ENCODE measurements around the gene CDX1. TPM values are rescaled to one million over a fixed set of nuclear protein-coding genes. Genes with fewer than 3 reads are reported as not detected.
A peak's percentile ranks its signal among the peaks of the same experiment; 100 is the strongest.

CDX1 gene
- total and polyA plus RNA-seq, 3 experiments from 2014 or later: not detected

DNA sequence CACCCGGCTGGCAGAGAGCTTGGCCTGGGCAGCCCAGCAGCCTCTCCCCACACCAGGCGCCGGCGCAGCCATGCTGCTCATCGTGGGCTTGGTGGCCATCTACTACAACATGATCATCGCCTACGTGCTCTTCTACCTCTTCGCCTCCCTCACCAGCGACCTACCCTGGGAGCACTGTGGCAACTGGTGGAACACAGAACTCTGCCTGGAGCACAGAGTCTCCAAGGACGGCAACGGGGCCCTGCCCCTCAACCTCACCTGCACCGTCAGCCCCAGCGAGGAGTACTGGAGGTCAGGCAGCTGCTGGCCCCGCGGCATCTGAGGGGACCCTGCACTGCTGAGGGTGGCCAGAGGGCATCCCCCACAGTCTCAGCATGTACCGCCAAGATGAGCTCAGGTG, 30.4 kb downstream of the CDX1 start:
- CTCF ChIA-PET: no interaction called here
- no peak overlapping the region for H3K4me3 Mint-ChIP-seq

DNA sequence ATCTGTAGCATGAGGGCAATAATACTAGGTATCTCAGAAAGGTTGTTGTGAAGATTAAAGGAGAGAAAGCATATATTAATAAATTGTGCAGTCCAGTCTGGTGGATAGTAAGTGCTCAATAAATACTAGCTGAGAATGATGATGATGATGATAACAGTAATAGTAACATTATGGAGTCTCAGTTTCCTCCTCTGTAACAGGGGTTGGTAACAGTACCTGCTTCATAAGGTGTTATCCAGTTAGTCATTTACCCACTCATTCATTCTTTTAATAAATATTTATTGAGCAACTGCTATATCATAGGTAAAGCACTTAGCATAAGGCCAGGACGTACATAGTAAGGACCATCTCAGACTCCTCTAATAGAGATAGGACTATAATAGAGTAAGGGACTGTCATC, 30.9 kb downstream of the CDX1 start:
- CTCF ChIA-PET: no interaction called here
- H3K27ac Mint-ChIP-seq: no peak overlapping the region
- POLR2A ChIA-PET: interaction anchor here (0.6 kb wide), 1 partner anchor 12 kb away, joined by 3 read pairs; no protein-coding TSS in a partner anchor

More for the DNA sequence above, 30.4 kb downstream of the CDX1 start:
- H3K36me3 Mint-ChIP-seq: no peaks in the 10 kb centered on the region
- no peaks in the 10 kb centered on the region for H3K4me1 Mint-ChIP-seq
- Histone ChIP-seq H3K4me3 (ENCODE audit: low read length) (no peak overlapping the region), H3K9me3 (ENCODE audit: low read length) (no peaks in the 10 kb centered on the region), H3K27me3 (ENCODE audit: insufficient read depth, low read length, poor library complexity, severe bottlenecking) (no peaks in the 10 kb centered on the region), H3K36me3 (ENCODE audit: insufficient read depth, low read length) (no peaks in the 10 kb centered on the region), H3K27ac (ENCODE audit: low read depth, low read length) (no peak overlapping the region), H3K4me1 (ENCODE audit: insufficient read depth, low read length) (no peaks in the 10 kb centered on the region)
- peaks cover 0 to 4% (median 0%) of the 10 kb centered on the region in 5 donors for H3K9me3 Mint-ChIP-seq
- DNase-seq: no peak
- H3K27me3 Mint-ChIP-seq: peaks cover 14 to 43% of the 10 kb centered on the region in 2 donors
- H3K27ac Mint-ChIP-seq: no peak overlapping the region
- POLR2A ChIA-PET: interaction anchor here (0.6 kb wide), 1 partner anchor 13 kb away, joined by 3 read pairs; no protein-coding TSS in a partner anchor

DNA sequence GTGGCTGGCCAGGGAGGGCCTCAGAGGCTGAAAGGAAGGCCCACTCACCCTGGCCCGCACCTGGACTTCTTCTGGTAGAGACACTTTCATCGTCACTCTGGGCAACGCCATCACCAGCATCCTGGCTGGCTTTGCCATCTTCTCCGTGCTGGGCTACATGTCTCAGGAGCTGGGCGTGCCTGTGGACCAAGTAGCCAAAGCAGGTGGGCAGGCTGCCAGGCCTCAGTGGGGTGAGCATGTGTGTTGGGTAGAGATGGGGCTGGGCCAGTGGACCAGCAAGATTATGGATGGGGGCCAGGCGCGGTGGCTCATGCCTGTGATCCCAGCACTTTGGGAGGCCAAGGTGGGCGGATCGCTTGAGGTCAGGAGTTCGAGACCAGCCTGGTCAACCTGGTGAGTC, 35.9 kb downstream of the CDX1 start:
- H3K36me3 ChIP-seq (ENCODE audit: insufficient read depth, low read length): no peaks in the 10 kb centered on the region
- H3K4me1 ChIP-seq (ENCODE audit: insufficient read depth, low read length): no peaks in the 10 kb centered on the region
- Mint-ChIP-seq H3K36me3 (no peaks in the 10 kb centered on the region), H3K4me3 (no peak overlapping the region), H3K4me1 (peaks cover 0 to 5% (median 2%) of the 10 kb centered on the region in 3 donors), H3K27me3 (peaks cover 7 to 32% of the 10 kb centered on the region in 2 donors), H3K27ac (no peak overlapping the region), H3K9me3 (no peaks in the 10 kb centered on the region)
- POLR2A ChIA-PET: no interaction called here
- no peaks in the 10 kb centered on the region for H3K9me3 ChIP-seq (ENCODE audit: low read length)
- H3K4me3 ChIP-seq (ENCODE audit: low read length): no peak overlapping the region
- no peaks in the 10 kb centered on the region for H3K27me3 ChIP-seq (ENCODE audit: insufficient read depth, low read length, poor library complexity, severe bottlenecking)
- CTCF ChIA-PET: interaction anchor here (2.0 kb wide), 1 partner anchor 13 kb away, joined by 5 read pairs; no protein-coding TSS in a partner anchor
- no peak for DNase-seq
- H3K27ac ChIP-seq (ENCODE audit: low read depth, low read length): no peak overlapping the region

More for the DNA sequence above, 30.9 kb downstream of the CDX1 start:
- H3K27me3 ChIP-seq (ENCODE audit: insufficient read depth, low read length, poor library complexity, severe bottlenecking): no peaks in the 10 kb centered on the region
- H3K4me3 Mint-ChIP-seq: peak overlapping the region in 1 of 7 donors; percentile 16
- no peaks in the 10 kb centered on the region for H3K36me3 Mint-ChIP-seq
- no peak overlapping the region for H3K27ac ChIP-seq (ENCODE audit: low read depth, low read length)
- no peaks in the 10 kb centered on the region for H3K36me3 ChIP-seq (ENCODE audit: insufficient read depth, low read length)
- H3K4me3 ChIP-seq (ENCODE audit: low read length): no peak overlapping the region
- no peak for DNase-seq
- peaks cover 12 to 44% of the 10 kb centered on the region in 2 donors for H3K27me3 Mint-ChIP-seq
- no peaks in the 10 kb centered on the region for H3K4me1 Mint-ChIP-seq
- H3K9me3 Mint-ChIP-seq: peaks cover 0 to 4% (median 0%) of the 10 kb centered on the region in 5 donors
- H3K4me1 ChIP-seq (ENCODE audit: insufficient read depth, low read length): no peaks in the 10 kb centered on the region
- H3K9me3 ChIP-seq (ENCODE audit: low read length): no peaks in the 10 kb centered on the region

DNA sequence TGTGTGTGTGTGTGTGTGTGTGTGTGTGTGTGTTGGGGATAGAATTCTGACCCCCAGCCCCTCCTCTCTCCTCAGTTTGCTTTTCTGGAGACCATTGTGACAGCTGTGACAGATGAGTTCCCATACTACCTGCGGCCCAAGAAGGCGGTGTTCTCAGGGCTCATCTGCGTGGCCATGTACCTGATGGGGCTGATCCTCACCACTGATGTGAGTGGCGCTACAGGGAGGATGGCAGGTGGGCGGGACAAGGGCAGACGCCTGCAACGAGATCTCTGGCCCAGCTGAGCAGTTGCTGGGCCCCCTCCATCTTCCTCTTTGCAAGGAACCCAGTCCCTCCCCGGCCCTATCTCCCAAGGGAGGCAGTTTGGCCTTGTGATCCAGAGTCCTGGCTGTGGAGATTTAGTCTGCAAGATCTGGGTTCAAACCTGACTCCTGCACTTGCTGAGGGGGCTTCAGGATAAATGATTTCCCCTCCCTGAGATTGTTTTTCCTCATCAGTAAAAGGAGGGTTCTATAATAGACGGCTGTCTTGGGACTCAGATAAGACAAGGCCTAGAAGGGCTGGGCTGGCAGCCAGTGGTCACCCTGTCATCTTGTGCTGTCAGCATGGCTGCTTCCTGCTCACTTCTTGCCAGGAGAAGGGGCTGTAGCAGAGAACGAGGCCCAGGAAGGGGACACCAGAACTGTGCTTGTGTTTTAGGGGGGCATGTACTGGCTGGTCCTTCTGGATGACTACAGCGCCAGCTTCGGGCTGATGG, 37.4 kb downstream of the CDX1 start:
- no peaks in the 10 kb centered on the region for H3K27me3 ChIP-seq (ENCODE audit: insufficient read depth, low read length, poor library complexity, severe bottlenecking)
- CTCF ChIA-PET: interaction anchor here (1.1 kb wide), 1 partner anchor 14 kb away, joined by 3 read pairs; no protein-coding TSS in a partner anchor
- H3K27ac ChIP-seq (ENCODE audit: low read depth, low read length): no peak overlapping the region
- Mint-ChIP-seq H3K27ac (no peak overlapping the region), H3K4me1 (peaks cover 13 to 20% (median 14%) of the 10 kb centered on the region in 3 donors), H3K27me3 (peaks cover 6 to 40% of the 10 kb centered on the region in 2 donors), H3K36me3 (no peaks in the 10 kb centered on the region), H3K9me3 (no peaks in the 10 kb centered on the region), H3K4me3 (no peak overlapping the region)
- POLR2A ChIA-PET: no interaction called here
- no peaks in the 10 kb centered on the region for H3K9me3 ChIP-seq (ENCODE audit: low read length)
- peaks cover 8% of the 10 kb centered on the region for H3K4me1 ChIP-seq (ENCODE audit: insufficient read depth, low read length)
- no peak overlapping the region for H3K4me3 ChIP-seq (ENCODE audit: low read length)
- no peak for DNase-seq
- H3K36me3 ChIP-seq (ENCODE audit: insufficient read depth, low read length): no peaks in the 10 kb centered on the region

DNA sequence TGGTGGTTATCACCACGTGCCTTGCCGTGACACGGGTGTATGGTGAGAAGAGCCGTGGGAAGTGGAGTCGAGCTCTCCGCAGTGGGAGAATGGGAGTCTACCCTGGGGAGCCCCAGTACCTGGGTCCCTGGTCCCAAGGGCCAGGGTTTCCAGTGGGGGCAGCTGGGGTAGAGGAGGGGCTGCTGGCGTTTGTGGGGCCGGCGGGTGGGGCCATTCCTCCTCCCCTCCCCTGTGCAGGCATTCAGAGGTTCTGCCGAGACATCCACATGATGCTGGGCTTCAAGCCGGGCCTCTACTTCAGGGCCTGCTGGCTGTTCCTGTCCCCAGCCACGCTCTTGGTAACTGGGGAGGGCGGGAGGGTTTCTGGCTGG, 38.0 kb downstream of the CDX1 start:
- H3K27me3 ChIP-seq (ENCODE audit: insufficient read depth, low read length, poor library complexity, severe bottlenecking): no peaks in the 10 kb centered on the region
- no peaks in the 10 kb centered on the region for H3K9me3 Mint-ChIP-seq
- no peak overlapping the region for H3K27ac Mint-ChIP-seq
- H3K9me3 ChIP-seq (ENCODE audit: low read length): no peaks in the 10 kb centered on the region
- peaks cover 13% of the 10 kb centered on the region for H3K4me1 ChIP-seq (ENCODE audit: insufficient read depth, low read length)
- no peaks in the 10 kb centered on the region for H3K36me3 Mint-ChIP-seq
- no peak overlapping the region for H3K4me3 Mint-ChIP-seq
- CTCF ChIA-PET: interaction anchor here (2.5 kb wide), 1 partner anchor 14 kb away, joined by 10 read pairs; no protein-coding TSS in a partner anchor
- POLR2A ChIA-PET: no interaction called here
- no peak for DNase-seq
- peaks cover 10 to 37% of the 10 kb centered on the region in 2 donors for H3K27me3 Mint-ChIP-seq
- H3K36me3 ChIP-seq (ENCODE audit: insufficient read depth, low read length): no peaks in the 10 kb centered on the region
- H3K4me3 ChIP-seq (ENCODE audit: low read length): no peak overlapping the region
- H3K4me1 Mint-ChIP-seq: peaks cover 18 to 25% (median 19%) of the 10 kb centered on the region in 3 donors
- no peak overlapping the region for H3K27ac ChIP-seq (ENCODE audit: low read depth, low read length)

DNA sequence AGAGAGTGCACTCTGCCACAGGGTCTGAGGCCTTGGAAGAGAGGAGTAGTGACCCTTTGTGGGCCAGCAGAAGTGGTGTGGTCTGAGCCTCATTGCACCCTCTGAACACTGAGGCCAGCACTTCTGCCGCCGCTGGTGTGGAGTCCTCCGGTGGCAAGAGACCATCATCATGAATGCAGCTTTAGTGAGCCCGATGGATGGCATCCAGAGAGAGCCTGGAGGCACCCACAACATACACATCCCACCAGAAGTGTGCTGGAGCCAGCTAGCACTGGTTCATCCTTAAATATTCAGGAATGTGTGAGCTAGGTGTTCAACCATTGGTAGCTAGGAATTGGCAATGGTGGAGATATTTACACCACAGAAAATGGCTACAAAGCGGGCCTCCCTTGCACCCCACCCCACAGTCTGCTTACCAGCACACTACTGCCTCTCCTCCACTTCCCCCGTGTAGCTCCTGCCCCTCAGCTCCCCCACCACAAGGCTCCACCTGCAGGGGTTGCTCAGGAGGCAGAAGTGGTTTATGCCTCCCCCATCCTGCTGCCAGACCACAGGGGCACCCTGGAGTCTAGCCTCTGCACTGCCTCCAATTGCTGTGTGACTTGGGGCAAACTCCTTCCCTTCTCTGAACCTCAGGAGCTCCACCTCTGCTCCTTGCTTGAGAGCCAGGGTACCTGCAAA, 39.7 kb downstream of the CDX1 start:
- no peak for DNase-seq
- no peak overlapping the region for H3K4me3 ChIP-seq (ENCODE audit: low read length)
- H3K27ac Mint-ChIP-seq: peak overlapping the region in 1 of 8 donors; percentile 19
- no peak overlapping the region for H3K27ac ChIP-seq (ENCODE audit: low read depth, low read length)
- H3K36me3 ChIP-seq (ENCODE audit: insufficient read depth, low read length): no peaks in the 10 kb centered on the region
- H3K4me1 ChIP-seq (ENCODE audit: insufficient read depth, low read length): peaks cover 16% of the 10 kb centered on the region
- no peaks in the 10 kb centered on the region for H3K9me3 Mint-ChIP-seq
- ChIA-PET CTCF (interaction anchor here (1.4 to 2.5 kb wide), 2 partner anchors 9 to 12 kb away, joined by 3 to 10 read pairs; no protein-coding TSS in a partner anchor), POLR2A (no interaction called here)
- H3K4me1 Mint-ChIP-seq: peaks cover 18 to 31% (median 21%) of the 10 kb centered on the region in 3 donors
- H3K27me3 Mint-ChIP-seq: peaks cover 9 to 27% of the 10 kb centered on the region in 2 donors
- no peaks in the 10 kb centered on the region for H3K36me3 Mint-ChIP-seq
- no peaks in the 10 kb centered on the region for H3K27me3 ChIP-seq (ENCODE audit: insufficient read depth, low read length, poor library complexity, severe bottlenecking)
- no peaks in the 10 kb centered on the region for H3K9me3 ChIP-seq (ENCODE audit: low read length)
- H3K4me3 Mint-ChIP-seq: no peak overlapping the region

DNA sequence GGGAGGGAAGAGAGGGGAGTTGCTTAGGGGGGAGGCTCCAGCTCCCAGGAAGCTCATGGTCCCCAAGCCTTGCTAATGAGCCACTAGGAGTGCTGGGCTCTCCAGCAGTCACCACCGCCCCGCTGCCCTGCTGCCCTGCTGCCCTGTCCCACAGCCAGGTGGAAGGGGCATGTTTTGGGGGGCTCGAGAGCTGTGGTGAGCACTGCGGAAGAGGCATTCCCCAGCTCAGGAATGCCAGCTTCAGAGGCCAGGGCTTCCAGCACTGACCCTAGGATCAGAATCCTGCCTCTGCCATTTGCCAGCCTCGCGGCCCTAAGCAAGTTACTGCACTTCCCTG, 40.2 kb downstream of the CDX1 start:
- H3K4me3 Mint-ChIP-seq: no peak overlapping the region
- H3K27me3 ChIP-seq (ENCODE audit: insufficient read depth, low read length, poor library complexity, severe bottlenecking): no peaks in the 10 kb centered on the region
- no peaks in the 10 kb centered on the region for H3K36me3 ChIP-seq (ENCODE audit: insufficient read depth, low read length)
- no peak overlapping the region for H3K27ac Mint-ChIP-seq
- H3K9me3 ChIP-seq (ENCODE audit: low read length): no peaks in the 10 kb centered on the region
- peaks cover 9 to 27% of the 10 kb centered on the region in 2 donors for H3K27me3 Mint-ChIP-seq
- H3K4me1 ChIP-seq (ENCODE audit: insufficient read depth, low read length): peaks cover 16% of the 10 kb centered on the region
- ChIA-PET POLR2A (interaction anchor here (0.5 kb wide), 1 partner anchor 12 kb away, joined by 3 read pairs; no protein-coding TSS in a partner anchor), CTCF (interaction anchor here (1.4 to 2.5 kb wide), 2 partner anchors 8 to 11 kb away, joined by 3 to 10 read pairs; no protein-coding TSS in a partner anchor)
- no peaks in the 10 kb centered on the region for H3K36me3 Mint-ChIP-seq
- H3K27ac ChIP-seq (ENCODE audit: low read depth, low read length): no peak overlapping the region
- DNase-seq: no peak
- peaks cover 18 to 31% (median 21%) of the 10 kb centered on the region in 3 donors for H3K4me1 Mint-ChIP-seq
- no peaks in the 10 kb centered on the region for H3K9me3 Mint-ChIP-seq
- H3K4me3 ChIP-seq (ENCODE audit: low read length): no peak overlapping the region

Data from CD8-positive, alpha-beta memory T cell (primary cell).